ENCODE results near the gene UBIAD1. TPM values are rescaled to one million over a fixed set of nuclear protein-coding genes. Genes with fewer than 3 reads are reported as not detected.
"Not testable (repeated sequence)": the region's sequence is repeated elsewhere in the genome, so short reads cannot be mapped to it uniquely, and the experiment has no call there.

The UBIAD1 gene
- total and polyA plus RNA-seq, 2 of the 4 experiments (the other 2 are of a cell fraction) = 6.3 to 9.5 TPM

- H3K27ac ChIP-seq (ENCODE audit: insufficient read depth, low read length); H3K56ac ChIP-seq (ENCODE audit: extremely low read depth, insufficient read depth, low read length); H4K20me1 ChIP-seq (ENCODE audit: insufficient read depth, low read length); dilution Hi-C loops (cut with HindIII; ENCODE audit: low sequenced_read_pairs, unreplicated experiment); H3K4me1 ChIP-seq (ENCODE audit: control insufficient read depth, insufficient read depth, low read length); H3K36me3 ChIP-seq (ENCODE audit: control insufficient read depth, insufficient read depth, low read length); BruUV-seq (replicated peaks); H3K23ac ChIP-seq (ENCODE audit: low read depth, low read length); H3K79me1 ChIP-seq (ENCODE audit: low read depth in 1 of 2, low read length in 2 of 2); H3K18ac ChIP-seq (ENCODE audit: low read depth, low read length); ATAC-seq (ENCODE audit: low read depth); H2AK5ac ChIP-seq (ENCODE audit: low read depth, low read length); H3K9ac ChIP-seq (ENCODE audit: low read depth, low read length); H2BK5ac ChIP-seq (ENCODE audit: low read depth, low read length, poor library complexity, severe bottlenecking); H3K27me3 ChIP-seq (ENCODE audit: control insufficient read depth, insufficient read depth, low read length); H2BK15ac ChIP-seq (ENCODE audit: low read depth, low read length); H4K5ac ChIP-seq (ENCODE audit: low read depth, low read length); H3K4ac ChIP-seq (ENCODE audit: low read depth, low read length); H3K4me2 ChIP-seq (ENCODE audit: low read depth, low read length); intact Hi-C loops (cut with micrococcal nuclease); H2AFZ ChIP-seq (replicated peaks; ENCODE audit: low read length, poor library complexity); H2BK20ac ChIP-seq (ENCODE audit: low read depth, low read length); H2BK120ac ChIP-seq (ENCODE audit: low read depth, low read length); H3K9me3 ChIP-seq (ENCODE audit: control insufficient read depth, insufficient read depth, low read length); in situ Hi-C loops (cut with MboI; ENCODE audit: low sequenced_read_pairs); H3K9me1 ChIP-seq (ENCODE audit: insufficient read depth, low read length); H4K8ac ChIP-seq (ENCODE audit: low read depth in 2 of 2, low read length in 2 of 2); H2AK9ac ChIP-seq (replicated peaks; ENCODE audit: low read depth, low read length, poor library complexity); CTCF ChIA-PET; H4K91ac ChIP-seq (ENCODE audit: insufficient read depth, low read depth, low read length); H3K4me3 ChIP-seq (ENCODE audit: insufficient read depth, low read depth, low read length); H3K14ac ChIP-seq (replicated peaks; ENCODE audit: low read depth, low read length); POLR2A ChIA-PET (ENCODE audit: unreplicated experiment); DNase-seq: not testable (repeated sequence)
- WGBS, 2 experiments (ENCODE audit: extremely low coverage in 2 of 2, insufficient read length in 1 of 2) = 90% methylated on average over 3 of the region's 5 CpGs; no CpG with 5 or more reads in 1 of the 2 experiments
Measured at GRCh38 chr1:11297774-11298173, 24.8 kb downstream of the UBIAD1 start.
